DMS53 treated with DMSO at 0.1 percent for 48 hours (cell line): ENCODE measurements around the gene FABP6.

Experiments
- DNase-seq: peaks from one replicate; lab custom pipeline; 2025; ENCODE audit not compliant: unreplicated experiment; lab: John Stamatoyannopoulos, UW

FABP6 gene

GRCh38 chr5:160260881-160261815 is 31.8 kb downstream of the FABP6 start:
- peak; percentile 97 for DNase-seq

- peak; percentile 24 for DNase-seq
Observed at GRCh38 chr5:160262151-160263074, 33.1 kb downstream of the FABP6 start.

GRCh38 chr5:160263326-160263855 is 34.1 kb downstream of the FABP6 start:
- DNase-seq, result peak; percentile 63

- DNase-seq, result no peak
Observed at GRCh38 chr5:160266044-160266443, 36.7 kb downstream of the FABP6 start.

GRCh38 chr5:160266752-160267345 is 37.5 kb downstream of the FABP6 start:
- DNase-seq, result no peak

GRCh38 chr5:160268121-160268520 is 38.8 kb downstream of the FABP6 start:
- no peak for DNase-seq

DNA sequence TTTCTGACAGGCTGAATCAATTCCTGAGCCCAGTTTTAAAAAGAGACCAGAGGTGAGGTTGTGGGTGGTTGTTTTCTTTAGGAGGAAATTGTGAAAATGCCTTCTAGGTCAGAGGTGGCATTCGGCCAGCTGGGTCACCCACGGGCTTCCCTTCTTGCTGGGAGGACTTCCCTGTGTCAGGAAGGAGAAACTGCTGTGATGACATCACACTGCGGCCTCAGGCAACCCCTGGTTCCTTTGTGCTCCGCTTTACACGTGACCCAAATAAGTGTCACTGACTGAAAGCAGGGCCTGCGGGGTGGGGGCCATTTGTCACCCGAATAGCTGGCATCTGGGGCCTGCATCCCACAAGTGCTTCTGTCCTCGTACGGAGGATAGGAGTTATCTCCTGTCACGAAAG is 39.7 kb downstream of the FABP6 start:
- no peak for DNase-seq

- no peak for DNase-seq
Observed at GRCh38 chr5:160270704-160271103, 41.4 kb downstream of the FABP6 start.

DNA sequence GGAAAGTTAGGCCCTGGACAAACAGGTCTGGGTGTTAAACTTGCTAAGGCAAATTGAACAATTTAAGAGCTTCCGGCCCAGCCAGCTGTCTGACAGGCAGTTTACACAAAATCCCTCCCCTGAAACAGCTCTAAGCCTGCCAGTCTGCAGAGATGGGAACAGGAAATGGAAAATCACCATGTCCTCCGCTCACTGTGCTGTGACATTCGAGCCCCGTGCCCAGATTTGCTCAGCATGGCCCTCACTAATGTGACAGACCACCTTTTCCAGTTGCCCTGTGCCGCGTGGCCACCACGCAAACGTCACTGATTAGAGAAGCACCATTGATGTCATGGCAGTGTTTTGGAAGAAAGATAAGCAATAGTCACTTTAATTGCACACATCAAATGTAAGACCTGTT is 42.1 kb downstream of the FABP6 start:
- DNase-seq, result peak; percentile 86

DNA sequence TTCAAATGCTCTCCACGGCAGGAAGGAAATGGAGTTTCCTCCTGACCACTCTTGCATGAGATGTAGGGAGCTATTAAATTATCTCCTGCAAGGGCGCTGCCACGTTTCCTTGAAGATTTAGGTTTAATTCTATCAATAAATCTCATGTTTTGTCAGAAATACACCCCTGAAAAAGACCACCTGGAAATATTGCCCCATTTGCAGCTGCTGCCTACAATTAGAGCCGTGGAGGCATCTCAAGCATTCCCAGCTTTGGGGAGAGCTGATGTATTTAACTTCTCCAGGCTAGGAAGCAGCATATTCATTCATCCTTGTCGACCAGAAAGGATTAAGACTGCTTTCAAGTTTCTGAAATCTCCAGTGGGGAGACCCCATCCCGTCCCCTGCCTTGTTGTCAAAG is 42.5 kb downstream of the FABP6 start:
- no peak for DNase-seq

DNA sequence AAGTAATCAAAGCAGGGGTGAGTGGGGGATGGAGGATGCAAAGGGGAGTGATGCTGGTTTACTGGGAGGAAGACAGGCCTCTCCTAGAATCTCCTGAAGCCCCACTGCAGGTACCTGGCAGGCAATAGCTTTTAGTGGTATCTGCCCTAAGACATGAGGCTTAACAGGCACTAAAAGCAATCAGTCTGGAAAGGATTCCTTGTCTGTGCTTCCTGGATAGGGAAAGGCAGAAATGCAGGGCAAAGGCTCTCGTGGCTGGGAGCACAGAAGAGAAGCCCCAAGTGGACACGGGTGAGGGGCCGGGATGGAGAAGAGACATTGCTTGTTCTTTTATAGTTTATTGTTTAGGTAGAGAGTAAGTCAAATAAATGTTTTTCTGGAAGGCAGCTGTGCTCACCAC is 43.0 kb downstream of the FABP6 start:
- peak; percentile 11 for DNase-seq

DNA sequence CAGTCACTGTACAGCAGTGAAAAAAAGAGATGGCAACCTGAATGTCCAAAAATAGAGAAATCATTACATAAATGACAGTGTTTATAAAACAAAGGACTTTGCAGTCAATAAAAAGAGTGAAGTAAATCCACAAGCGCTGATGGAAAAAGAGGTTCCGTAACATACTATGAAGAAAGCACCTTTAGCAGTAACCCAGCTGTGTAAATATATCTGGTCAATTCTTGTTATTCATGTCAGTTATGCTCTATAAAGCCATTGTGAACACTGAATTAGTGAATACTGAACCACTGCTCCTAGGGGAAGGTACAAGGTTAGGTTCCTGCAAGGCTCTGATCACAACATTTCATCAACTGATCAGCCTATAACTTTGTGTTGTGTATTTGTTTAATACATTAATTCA is 43.6 kb downstream of the FABP6 start:
- peak; percentile 72 for DNase-seq

GRCh38 chr5:160274483-160274931 is 45.2 kb downstream of the FABP6 start:
- DNase-seq, result no peak

DNA sequence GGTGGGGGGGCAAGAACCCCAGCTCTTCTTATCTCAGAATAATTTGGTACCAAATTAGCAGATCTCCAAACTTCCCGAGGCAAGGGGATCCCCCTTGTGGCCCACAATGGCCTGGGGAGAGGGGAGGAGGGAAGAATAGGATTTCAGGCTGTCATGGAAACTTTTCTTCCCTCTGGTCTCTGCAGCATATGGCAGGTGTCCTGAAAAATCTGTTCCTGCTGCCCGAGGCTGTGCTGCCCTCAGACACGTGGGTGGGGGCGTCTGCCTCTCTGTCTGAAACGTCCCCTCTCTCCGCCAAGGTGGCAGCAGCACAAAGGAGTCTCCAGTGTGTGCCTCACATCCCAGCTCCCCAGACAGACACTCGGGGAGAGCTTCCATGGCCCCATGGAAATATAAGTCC is 49.0 kb downstream of the FABP6 start:
- DNase-seq, result no peak

- no peak for DNase-seq
Observed at GRCh38 chr5:160280384-160281095, 51.2 kb downstream of the FABP6 start.

- no peak for DNase-seq
Observed at GRCh38 chr5:160281275-160281674, 52.0 kb downstream of the FABP6 start.

- DNase-seq, result no peak
Observed at GRCh38 chr5:160284291-160284873, 55.1 kb downstream of the FABP6 start.

- no peak for DNase-seq
Observed at GRCh38 chr5:160285316-160285715, 56.0 kb downstream of the FABP6 start.

DNA sequence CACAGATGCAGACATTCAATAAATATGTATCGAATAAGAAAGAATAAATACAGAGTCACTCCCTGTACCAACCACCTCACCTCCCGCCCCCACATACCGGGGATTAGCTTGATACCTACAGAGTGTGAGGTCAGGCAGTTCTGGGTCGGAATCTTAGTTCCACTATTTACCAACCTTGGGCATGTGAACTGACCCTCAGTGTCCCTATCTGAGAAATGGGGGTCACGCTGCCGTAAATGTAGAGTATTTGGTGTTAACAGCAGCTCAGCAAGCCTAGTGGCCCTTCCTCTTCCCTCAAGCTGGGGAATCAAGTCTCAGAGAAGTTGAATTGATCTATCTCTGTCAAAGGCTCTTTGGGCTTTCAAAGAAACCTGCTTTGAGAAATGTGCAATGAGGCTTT is 57.6 kb downstream of the FABP6 start:
- no peak for DNase-seq
